ENCODE results near the gene HPS4. TPM values are rescaled to one million over a fixed set of nuclear protein-coding genes. Genes with fewer than 3 reads are reported as not detected.

The HPS4 gene
- total RNA-seq, 1 experiment from 2014 or later, result 48.1 TPM

DNA sequence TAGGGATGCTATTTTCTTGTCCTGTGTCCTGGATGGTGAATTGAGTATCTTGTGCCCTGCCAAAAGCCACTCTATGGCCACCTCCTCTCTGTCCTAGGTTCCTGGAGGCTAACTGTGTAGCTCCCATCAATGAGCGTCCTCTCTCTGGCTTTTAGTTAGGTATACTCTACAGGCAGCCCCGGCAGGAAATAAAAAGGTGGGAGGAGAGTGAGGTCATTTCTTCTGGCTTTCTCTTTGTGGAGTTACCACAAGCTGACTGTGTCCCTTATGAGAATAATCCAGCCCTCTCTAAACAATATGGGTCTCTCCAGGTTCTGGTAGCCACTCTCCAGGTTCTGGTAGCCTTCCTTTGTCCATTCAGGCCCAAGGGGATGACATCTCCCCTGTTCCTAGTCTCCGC, 66.2 kb downstream of the HPS4 start:
- Mint-ChIP-seq H3K9me3 (peaks cover under 1% of the 10 kb centered on the region; the same call in 1 of the 2 replicates), H3K27me3 (ENCODE audit: low read depth) (peaks cover 7% of the 10 kb centered on the region; the same call in 1 of the 2 replicates), H3K36me3 (no peaks in the 10 kb centered on the region), H3K4me3 (no peak overlapping the region), H3K27ac (no peak overlapping the region), H3K4me1 (peaks cover 24% of the 10 kb centered on the region)
- TF ChIP-seq CBFB (CRISPR knock-in tag; IDR thresholded peaks at IDR 0.05; ENCODE audit: low read depth) (no peak), ESRRA (CRISPR knock-in tag; IDR thresholded peaks at IDR 0.05; ENCODE audit: borderline replicate concordance) (no peak), NR2C2 (CRISPR knock-in tag; IDR thresholded peaks at IDR 0.05) (no peak), E2F4 (CRISPR knock-in tag; IDR thresholded peaks at IDR 0.05; ENCODE audit: borderline replicate concordance, low read depth) (no peak)
- TF ChIP-seq, protein P1, sequence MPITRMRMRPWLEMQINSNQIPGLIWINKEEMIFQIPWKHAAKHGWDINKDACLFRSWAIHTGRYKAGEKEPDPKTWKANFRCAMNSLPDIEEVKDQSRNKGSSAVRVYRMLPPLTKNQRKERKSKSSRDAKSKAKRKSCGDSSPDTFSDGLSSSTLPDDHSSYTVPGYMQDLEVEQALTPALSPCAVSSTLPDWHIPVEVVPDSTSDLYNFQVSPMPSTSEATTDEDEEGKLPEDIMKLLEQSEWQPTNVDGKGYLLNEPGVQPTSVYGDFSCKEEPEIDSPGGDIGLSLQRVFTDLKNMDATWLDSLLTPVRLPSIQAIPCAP (CRISPR knock-in tag; IDR thresholded peaks at IDR 0.05), result no peak
- no peak for ATAC-seq
- POLR2A ChIA-PET, result interaction anchor here (1.0 to 1.4 kb wide), 3 partner anchors 11 to 66 kb away, joined by 3 read pairs; partner anchors contain the start of genes HPS4 and SRRD
- CTCF ChIA-PET, result interaction anchor here (0.8 to 2.0 kb wide), 3 partner anchors 15 to 53 kb away, joined by 3 to 12 read pairs (median 7); no protein-coding TSS in a partner anchor
- DNase-seq (ENCODE audit: low spot score), result no peak

DNA sequence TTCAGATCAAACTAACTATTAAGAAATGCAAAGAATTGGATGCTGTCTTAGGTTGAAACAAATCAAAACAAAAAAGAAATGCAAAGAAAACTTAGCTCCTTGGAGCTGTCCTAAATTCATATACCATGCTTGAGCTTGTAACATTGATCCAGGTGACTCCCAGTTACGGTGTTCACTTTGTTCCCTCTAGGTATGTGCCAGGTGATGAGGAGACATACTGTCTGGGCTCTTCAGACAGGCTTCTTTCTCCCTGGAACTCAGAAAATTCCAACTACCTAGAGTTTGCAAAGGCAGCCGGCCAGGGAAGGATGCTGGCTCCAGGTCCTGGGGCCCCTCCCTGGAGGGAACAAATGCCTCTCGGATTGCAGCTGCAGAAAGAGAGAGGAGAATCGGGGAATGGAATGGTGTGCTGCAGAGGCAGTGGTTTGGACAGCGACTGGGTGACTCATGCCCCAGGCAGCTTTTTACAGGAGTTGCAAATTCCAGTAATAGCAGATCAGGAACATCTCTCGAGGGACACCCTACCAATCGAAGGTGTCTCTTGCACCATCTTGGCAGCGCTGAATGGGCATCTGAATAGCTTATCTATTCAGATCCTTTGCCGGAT, 66.8 kb downstream of the HPS4 start:
- Mint-ChIP-seq H3K4me1 (peaks cover 24% of the 10 kb centered on the region), H3K9me3 (no peaks in the 10 kb centered on the region), H3K27me3 (ENCODE audit: low read depth) (peaks cover 7% of the 10 kb centered on the region; the same call in 1 of the 2 replicates), H3K36me3 (no peaks in the 10 kb centered on the region), H3K4me3 (no peak overlapping the region), H3K27ac (no peak overlapping the region)
- POLR2A ChIA-PET, result interaction anchor here (1.0 to 1.4 kb wide), 3 partner anchors 12 to 67 kb away, joined by 3 read pairs; partner anchors contain the start of genes HPS4 and SRRD
- DNase-seq (ENCODE audit: low spot score) (peak; percentile 58), ATAC-seq (peak; percentile 90)
- CTCF ChIA-PET, result interaction anchor here (0.8 to 2.0 kb wide), 4 partner anchors 14 to 244 kb away, joined by 3 to 12 read pairs (median 5); no protein-coding TSS in a partner anchor
- TF ChIP-seq ZNF138 (CRISPR knock-in tag; conservative IDR thresholded peaks at IDR 0.05) (no peak), MXD4 (CRISPR knock-in tag; IDR thresholded peaks at IDR 0.05; ENCODE audit: borderline replicate concordance) (no peak), AFF4 (CRISPR knock-in tag; IDR thresholded peaks at IDR 0.05; ENCODE audit: borderline replicate concordance) (no peak), TEAD1 (CRISPR knock-in tag; IDR thresholded peaks at IDR 0.05) (no peak), ZNF423 (CRISPR knock-in tag; IDR thresholded peaks at IDR 0.05) (no peak), GABPB1 (CRISPR knock-in tag; IDR thresholded peaks at IDR 0.05) (no peak), MYBL2 (CRISPR knock-in tag; IDR thresholded peaks at IDR 0.05) (no peak), GTF2I (CRISPR knock-in tag; conservative IDR thresholded peaks at IDR 0.05) (no peak), IRF2 (CRISPR knock-in tag; IDR thresholded peaks at IDR 0.05; ENCODE audit: borderline replicate concordance, low read depth) (no peak), SMAD3 (CRISPR knock-in tag; IDR thresholded peaks at IDR 0.05; ENCODE audit: borderline replicate concordance) (no peak), NR3C1 (CRISPR knock-in tag; conservative IDR thresholded peaks at IDR 0.05; ENCODE audit: low read depth) (no peak)
- TF ChIP-seq, protein P2, sequence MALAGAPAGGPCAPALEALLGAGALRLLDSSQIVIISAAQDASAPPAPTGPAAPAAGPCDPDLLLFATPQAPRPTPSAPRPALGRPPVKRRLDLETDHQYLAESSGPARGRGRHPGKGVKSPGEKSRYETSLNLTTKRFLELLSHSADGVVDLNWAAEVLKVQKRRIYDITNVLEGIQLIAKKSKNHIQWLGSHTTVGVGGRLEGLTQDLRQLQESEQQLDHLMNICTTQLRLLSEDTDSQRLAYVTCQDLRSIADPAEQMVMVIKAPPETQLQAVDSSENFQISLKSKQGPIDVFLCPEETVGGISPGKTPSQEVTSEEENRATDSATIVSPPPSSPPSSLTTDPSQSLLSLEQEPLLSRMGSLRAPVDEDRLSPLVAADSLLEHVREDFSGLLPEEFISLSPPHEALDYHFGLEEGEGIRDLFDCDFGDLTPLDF (CRISPR knock-in tag; IDR thresholded peaks at IDR 0.05), result no peak
- TF ChIP-seq, protein P3, sequence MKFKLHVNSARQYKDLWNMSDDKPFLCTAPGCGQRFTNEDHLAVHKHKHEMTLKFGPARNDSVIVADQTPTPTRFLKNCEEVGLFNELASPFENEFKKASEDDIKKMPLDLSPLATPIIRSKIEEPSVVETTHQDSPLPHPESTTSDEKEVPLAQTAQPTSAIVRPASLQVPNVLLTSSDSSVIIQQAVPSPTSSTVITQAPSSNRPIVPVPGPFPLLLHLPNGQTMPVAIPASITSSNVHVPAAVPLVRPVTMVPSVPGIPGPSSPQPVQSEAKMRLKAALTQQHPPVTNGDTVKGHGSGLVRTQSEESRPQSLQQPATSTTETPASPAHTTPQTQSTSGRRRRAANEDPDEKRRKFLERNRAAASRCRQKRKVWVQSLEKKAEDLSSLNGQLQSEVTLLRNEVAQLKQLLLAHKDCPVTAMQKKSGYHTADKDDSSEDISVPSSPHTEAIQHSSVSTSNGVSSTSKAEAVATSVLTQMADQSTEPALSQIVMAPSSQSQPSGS (CRISPR knock-in tag; IDR thresholded peaks at IDR 0.05; ENCODE audit: borderline replicate concordance, low read depth), result no peak
- TF ChIP-seq, protein P4, sequence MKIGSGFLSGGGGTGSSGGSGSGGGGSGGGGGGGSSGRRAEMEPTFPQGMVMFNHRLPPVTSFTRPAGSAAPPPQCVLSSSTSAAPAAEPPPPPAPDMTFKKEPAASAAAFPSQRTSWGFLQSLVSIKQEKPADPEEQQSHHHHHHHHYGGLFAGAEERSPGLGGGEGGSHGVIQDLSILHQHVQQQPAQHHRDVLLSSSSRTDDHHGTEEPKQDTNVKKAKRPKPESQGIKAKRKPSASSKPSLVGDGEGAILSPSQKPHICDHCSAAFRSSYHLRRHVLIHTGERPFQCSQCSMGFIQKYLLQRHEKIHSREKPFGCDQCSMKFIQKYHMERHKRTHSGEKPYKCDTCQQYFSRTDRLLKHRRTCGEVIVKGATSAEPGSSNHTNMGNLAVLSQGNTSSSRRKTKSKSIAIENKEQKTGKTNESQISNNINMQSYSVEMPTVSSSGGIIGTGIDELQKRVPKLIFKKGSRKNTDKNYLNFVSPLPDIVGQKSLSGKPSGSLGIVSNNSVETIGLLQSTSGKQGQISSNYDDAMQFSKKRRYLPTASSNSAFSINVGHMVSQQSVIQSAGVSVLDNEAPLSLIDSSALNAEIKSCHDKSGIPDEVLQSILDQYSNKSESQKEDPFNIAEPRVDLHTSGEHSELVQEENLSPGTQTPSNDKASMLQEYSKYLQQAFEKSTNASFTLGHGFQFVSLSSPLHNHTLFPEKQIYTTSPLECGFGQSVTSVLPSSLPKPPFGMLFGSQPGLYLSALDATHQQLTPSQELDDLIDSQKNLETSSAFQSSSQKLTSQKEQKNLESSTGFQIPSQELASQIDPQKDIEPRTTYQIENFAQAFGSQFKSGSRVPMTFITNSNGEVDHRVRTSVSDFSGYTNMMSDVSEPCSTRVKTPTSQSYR (CRISPR knock-in tag; IDR thresholded peaks at IDR 0.05), result no peak
- TF ChIP-seq, protein P5, sequence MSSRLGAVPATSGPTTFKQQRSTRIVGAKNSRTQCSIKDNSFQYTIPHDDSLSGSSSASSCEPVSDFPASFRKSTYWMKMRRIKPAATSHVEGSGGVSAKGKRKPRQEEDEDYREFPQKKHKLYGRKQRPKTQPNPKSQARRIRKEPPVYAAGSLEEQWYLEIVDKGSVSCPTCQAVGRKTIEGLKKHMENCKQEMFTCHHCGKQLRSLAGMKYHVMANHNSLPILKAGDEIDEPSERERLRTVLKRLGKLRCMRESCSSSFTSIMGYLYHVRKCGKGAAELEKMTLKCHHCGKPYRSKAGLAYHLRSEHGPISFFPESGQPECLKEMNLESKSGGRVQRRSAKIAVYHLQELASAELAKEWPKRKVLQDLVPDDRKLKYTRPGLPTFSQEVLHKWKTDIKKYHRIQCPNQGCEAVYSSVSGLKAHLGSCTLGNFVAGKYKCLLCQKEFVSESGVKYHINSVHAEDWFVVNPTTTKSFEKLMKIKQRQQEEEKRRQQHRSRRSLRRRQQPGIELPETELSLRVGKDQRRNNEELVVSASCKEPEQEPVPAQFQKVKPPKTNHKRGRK (CRISPR knock-in tag; IDR thresholded peaks at IDR 0.05; ENCODE audit: borderline replicate concordance), result no peak

Measured in WTC11 (cell line).